Vagina (tissue), 2 donors: Measurements from ENCODE around the gene MAP3K8.

ENCODE experiments used
- POLR2A ChIP-seq, 2 donors: fragments of 450-650 bp; IDR thresholded peaks; one replicate each; pipeline ENCODE4 v1.6.1; 2017; ENCODE audit warnings: antibody characterized with exemption in 2 of 2, mild to moderate bottlenecking in 2 of 2, moderate library complexity in 2 of 2
- POLR2AphosphoS5 ChIP-seq, 2 donors: sonication (generic); formaldehyde crosslinking; IDR thresholded peaks; one replicate each; pipeline ENCODE4 v1.9.0; 2017; ENCODE audit warnings: antibody characterized with exemption in 2 of 2, mild to moderate bottlenecking in 2 of 2, low read depth in 1 of 2; ENCODE audit not compliant: insufficient read depth in 1 of 2
- TF ChIP-seq, protein P1 (sequence below), 3 experiments: fragments of 450-650 bp in 2 of 3; fragments of 200-600 bp in 1 of 3; sonication (generic) in 1 of 3; IDR thresholded peaks; one replicate each; pipeline ENCODE4 v1.5.1; 2017 to 2019; ENCODE audit warnings: antibody characterized with exemption in 3 of 3, mild to moderate bottlenecking in 2 of 3, moderate library complexity in 2 of 3

DNA sequence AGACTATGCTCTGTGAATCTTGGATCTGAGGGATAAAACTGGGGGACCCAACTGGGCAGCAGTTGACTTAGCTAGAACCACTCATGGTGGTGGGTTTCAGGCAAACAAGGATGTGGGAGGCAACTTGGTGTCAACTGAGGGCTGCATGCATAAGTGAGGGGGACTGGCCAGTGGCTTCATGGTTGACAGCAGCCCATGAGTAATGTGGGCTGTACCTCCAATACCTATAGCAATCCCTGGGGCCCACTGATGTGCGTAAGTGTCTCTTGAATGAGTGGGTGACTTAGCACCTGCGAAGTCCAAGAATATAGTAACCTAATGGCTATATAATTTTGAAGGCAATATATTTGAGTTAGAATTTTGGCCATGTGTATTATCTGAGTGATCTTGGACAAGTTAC lies 13.7 kb upstream of the MAP3K8 start:
- TF ChIP-seq, protein P1, sequence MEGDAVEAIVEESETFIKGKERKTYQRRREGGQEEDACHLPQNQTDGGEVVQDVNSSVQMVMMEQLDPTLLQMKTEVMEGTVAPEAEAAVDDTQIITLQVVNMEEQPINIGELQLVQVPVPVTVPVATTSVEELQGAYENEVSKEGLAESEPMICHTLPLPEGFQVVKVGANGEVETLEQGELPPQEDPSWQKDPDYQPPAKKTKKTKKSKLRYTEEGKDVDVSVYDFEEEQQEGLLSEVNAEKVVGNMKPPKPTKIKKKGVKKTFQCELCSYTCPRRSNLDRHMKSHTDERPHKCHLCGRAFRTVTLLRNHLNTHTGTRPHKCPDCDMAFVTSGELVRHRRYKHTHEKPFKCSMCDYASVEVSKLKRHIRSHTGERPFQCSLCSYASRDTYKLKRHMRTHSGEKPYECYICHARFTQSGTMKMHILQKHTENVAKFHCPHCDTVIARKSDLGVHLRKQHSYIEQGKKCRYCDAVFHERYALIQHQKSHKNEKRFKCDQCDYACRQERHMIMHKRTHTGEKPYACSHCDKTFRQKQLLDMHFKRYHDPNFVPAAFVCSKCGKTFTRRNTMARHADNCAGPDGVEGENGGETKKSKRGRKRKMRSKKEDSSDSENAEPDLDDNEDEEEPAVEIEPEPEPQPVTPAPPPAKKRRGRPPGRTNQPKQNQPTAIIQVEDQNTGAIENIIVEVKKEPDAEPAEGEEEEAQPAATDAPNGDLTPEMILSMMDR (IDR thresholded peaks at IDR 0.05): no peak
- no peak for TF ChIP-seq POLR2A (IDR thresholded peaks at IDR 0.05)
- no peak for TF ChIP-seq POLR2AphosphoS5 (IDR thresholded peaks at IDR 0.05; ENCODE audit: insufficient read depth in 1 of 2, low read depth in 1 of 2)
